ENCODE measurements around the gene IL1A.

Gene IL1A

GRCh38 chr2:112825706-112826105, 41.4 kb upstream of the IL1A start:
- H3K9me3 ChIP-seq (ENCODE audit: insufficient read depth, low read length) = no peaks in the 10 kb centered on the region; the same call in 1 of the 2 replicates
- H3K27me3 ChIP-seq (ENCODE audit: insufficient read depth, insufficient read length) = no peaks in the 10 kb centered on the region
- H3K9ac ChIP-seq (ENCODE audit: insufficient read length, low read depth) = no peak overlapping the region
- no peak overlapping the region for H3K4me3 ChIP-seq (ENCODE audit: insufficient read length, low read depth)
- no peaks in the 10 kb centered on the region for H3K4me1 ChIP-seq (ENCODE audit: insufficient read depth, insufficient read length)
- no peak for DNase-seq (ENCODE audit: low read depth, low spot score)
- no peak for TF ChIP-seq SUZ12 (IDR thresholded peaks at IDR 0.05; ENCODE audit: extremely low read depth, insufficient read depth, insufficient read length)
- no peak for TF ChIP-seq ZNF274 (IDR thresholded peaks at IDR 0.05; ENCODE audit: low read depth, low read length)
- TF ChIP-seq YY1 (IDR thresholded peaks at IDR 0.05; ENCODE audit: insufficient read depth, insufficient read length) = no peak
- H3K36me3 ChIP-seq (ENCODE audit: insufficient read depth, insufficient read length, low read length) = no peaks in the 10 kb centered on the region

DNA sequence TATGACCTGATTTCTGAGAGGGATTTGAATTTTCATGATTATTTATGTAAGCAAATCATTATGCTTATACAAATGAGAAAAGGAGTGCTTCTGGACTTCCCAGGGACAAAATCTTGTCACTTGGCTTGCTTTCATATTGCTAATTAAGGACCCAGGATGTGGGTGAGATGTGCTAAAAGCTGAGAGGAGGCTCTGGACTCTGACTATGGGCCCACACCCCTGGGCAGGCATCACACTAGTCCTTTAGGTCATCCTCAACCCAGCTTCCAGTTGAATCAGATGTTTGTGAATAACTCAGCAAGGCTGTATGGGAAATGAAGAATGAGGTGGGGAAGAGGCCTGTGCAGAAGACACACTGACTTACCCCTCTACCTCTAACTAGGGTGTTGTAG, 40.4 kb upstream of the IL1A start:
- Histone ChIP-seq H3K4me1 (ENCODE audit: insufficient read depth, insufficient read length) (no peaks in the 10 kb centered on the region), H3K9me3 (ENCODE audit: insufficient read depth, low read length) (no peaks in the 10 kb centered on the region; the same call in 1 of the 2 replicates), H3K4me3 (ENCODE audit: insufficient read length, low read depth) (no peak overlapping the region), H3K36me3 (ENCODE audit: insufficient read depth, insufficient read length, low read length) (no peaks in the 10 kb centered on the region), H3K9ac (ENCODE audit: insufficient read length, low read depth) (no peak overlapping the region), H3K27me3 (ENCODE audit: insufficient read depth, insufficient read length) (no peaks in the 10 kb centered on the region)
- TF ChIP-seq ZNF274 (IDR thresholded peaks at IDR 0.05; ENCODE audit: low read depth, low read length) (no peak), YY1 (IDR thresholded peaks at IDR 0.05; ENCODE audit: insufficient read depth, insufficient read length) (no peak), SUZ12 (IDR thresholded peaks at IDR 0.05; ENCODE audit: extremely low read depth, insufficient read depth, insufficient read length) (no peak)
- DNase-seq (ENCODE audit: low read depth, low spot score) = no peak

DNA sequence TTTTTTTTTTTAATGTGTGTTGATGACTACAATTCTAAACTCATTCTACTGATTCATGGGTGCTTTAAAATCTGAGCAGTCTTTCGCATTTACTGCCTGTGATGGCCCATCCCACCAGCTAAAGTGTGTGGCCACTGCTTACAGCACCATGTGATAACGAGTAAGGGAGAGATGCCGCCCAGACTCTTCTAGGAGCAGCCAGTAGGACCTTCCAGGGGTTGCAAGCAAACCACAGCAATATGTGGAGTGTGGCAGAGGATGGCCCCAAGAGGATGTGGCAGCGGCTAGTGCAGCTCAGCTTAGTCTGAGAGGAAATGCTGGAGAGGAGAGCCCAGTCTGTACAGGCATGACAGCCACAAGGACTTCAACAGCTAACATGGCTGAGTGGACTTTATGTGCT, 37.4 kb upstream of the IL1A start:
- DNase-seq (ENCODE audit: low read depth, low spot score) = no peak
- Histone ChIP-seq H3K9ac (ENCODE audit: insufficient read length, low read depth) (no peak overlapping the region), H3K36me3 (ENCODE audit: insufficient read depth, insufficient read length, low read length) (no peaks in the 10 kb centered on the region), H3K4me3 (ENCODE audit: insufficient read length, low read depth) (no peak overlapping the region), H3K9me3 (ENCODE audit: insufficient read depth, low read length) (no peaks in the 10 kb centered on the region), H3K27me3 (ENCODE audit: insufficient read depth, insufficient read length) (no peaks in the 10 kb centered on the region), H3K4me1 (ENCODE audit: insufficient read depth, insufficient read length) (no peaks in the 10 kb centered on the region)
- TF ChIP-seq YY1 (IDR thresholded peaks at IDR 0.05; ENCODE audit: insufficient read depth, insufficient read length) (no peak), ZNF274 (IDR thresholded peaks at IDR 0.05; ENCODE audit: low read depth, low read length) (no peak), SUZ12 (IDR thresholded peaks at IDR 0.05; ENCODE audit: extremely low read depth, insufficient read depth, insufficient read length) (no peak)

- Histone ChIP-seq H3K9me3 (ENCODE audit: insufficient read depth, low read length) (no peaks in the 10 kb centered on the region), H3K36me3 (ENCODE audit: insufficient read depth, insufficient read length, low read length) (no peaks in the 10 kb centered on the region), H3K4me3 (ENCODE audit: insufficient read length, low read depth) (no peak overlapping the region), H3K4me1 (ENCODE audit: insufficient read depth, insufficient read length) (no peaks in the 10 kb centered on the region), H3K27me3 (ENCODE audit: insufficient read depth, insufficient read length) (no peaks in the 10 kb centered on the region), H3K9ac (ENCODE audit: insufficient read length, low read depth) (no peak overlapping the region)
- TF ChIP-seq ZNF274 (IDR thresholded peaks at IDR 0.05; ENCODE audit: low read depth, low read length) (no peak), YY1 (IDR thresholded peaks at IDR 0.05; ENCODE audit: insufficient read depth, insufficient read length) (no peak), SUZ12 (IDR thresholded peaks at IDR 0.05; ENCODE audit: extremely low read depth, insufficient read depth, insufficient read length) (no peak)
- no peak for DNase-seq (ENCODE audit: low read depth, low spot score)
These were observed 36.8 kb upstream of the IL1A start for GRCh38 chr2:112821142-112821541.

DNA sequence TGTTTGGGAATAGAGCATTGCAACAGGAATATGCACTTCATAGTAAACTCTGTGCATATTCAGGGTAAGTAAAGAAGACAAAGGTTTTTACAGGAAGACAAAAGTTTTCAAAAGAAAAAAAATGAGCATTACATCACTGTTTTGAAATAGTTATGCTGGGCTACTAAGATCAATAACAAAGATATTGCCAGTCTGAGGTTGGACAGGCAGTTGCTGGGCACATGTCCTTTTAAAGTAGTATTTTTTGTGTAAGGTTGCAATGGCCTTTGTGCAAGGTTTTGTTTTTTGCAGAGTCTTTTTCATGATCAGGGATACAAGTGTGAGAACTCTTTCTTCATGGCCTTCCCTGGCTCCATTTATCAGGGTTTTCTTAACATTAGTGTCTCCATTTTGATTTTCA, 36.0 kb upstream of the IL1A start:
- Histone ChIP-seq H3K9me3 (ENCODE audit: insufficient read depth, low read length) (no peaks in the 10 kb centered on the region), H3K4me1 (ENCODE audit: insufficient read depth, insufficient read length) (no peaks in the 10 kb centered on the region), H3K27me3 (ENCODE audit: insufficient read depth, insufficient read length) (no peaks in the 10 kb centered on the region), H3K4me3 (ENCODE audit: insufficient read length, low read depth) (no peak overlapping the region), H3K9ac (ENCODE audit: insufficient read length, low read depth) (no peak overlapping the region), H3K36me3 (ENCODE audit: insufficient read depth, insufficient read length, low read length) (no peaks in the 10 kb centered on the region)
- DNase-seq (ENCODE audit: low read depth, low spot score) = no peak
- no peak for TF ChIP-seq SUZ12 (IDR thresholded peaks at IDR 0.05; ENCODE audit: extremely low read depth, insufficient read depth, insufficient read length)
- no peak for TF ChIP-seq ZNF274 (IDR thresholded peaks at IDR 0.05; ENCODE audit: low read depth, low read length)
- no peak for TF ChIP-seq YY1 (IDR thresholded peaks at IDR 0.05; ENCODE audit: insufficient read depth, insufficient read length)

GRCh38 chr2:112819081-112819480, 34.8 kb upstream of the IL1A start:
- H3K36me3 ChIP-seq (ENCODE audit: insufficient read depth, insufficient read length, low read length) = no peaks in the 10 kb centered on the region
- H3K4me3 ChIP-seq (ENCODE audit: insufficient read length, low read depth) = no peak overlapping the region
- H3K27me3 ChIP-seq (ENCODE audit: insufficient read depth, insufficient read length) = no peaks in the 10 kb centered on the region
- DNase-seq (ENCODE audit: low read depth, low spot score) = no peak
- H3K9ac ChIP-seq (ENCODE audit: insufficient read length, low read depth) = no peak overlapping the region
- no peaks in the 10 kb centered on the region for H3K9me3 ChIP-seq (ENCODE audit: insufficient read depth, low read length)
- TF ChIP-seq SUZ12 (IDR thresholded peaks at IDR 0.05; ENCODE audit: extremely low read depth, insufficient read depth, insufficient read length) (no peak), ZNF274 (IDR thresholded peaks at IDR 0.05; ENCODE audit: low read depth, low read length) (no peak), YY1 (IDR thresholded peaks at IDR 0.05; ENCODE audit: insufficient read depth, insufficient read length) (no peak)
- no peaks in the 10 kb centered on the region for H3K4me1 ChIP-seq (ENCODE audit: insufficient read depth, insufficient read length)

- DNase-seq (ENCODE audit: low read depth, low spot score) = no peak
- H3K9ac ChIP-seq (ENCODE audit: insufficient read length, low read depth) = no peak overlapping the region
- H3K9me3 ChIP-seq (ENCODE audit: insufficient read depth, low read length) = no peaks in the 10 kb centered on the region
- no peak overlapping the region for H3K4me3 ChIP-seq (ENCODE audit: insufficient read length, low read depth)
- H3K4me1 ChIP-seq (ENCODE audit: insufficient read depth, insufficient read length) = peaks cover 4% of the 10 kb centered on the region
- H3K27me3 ChIP-seq (ENCODE audit: insufficient read depth, insufficient read length) = no peaks in the 10 kb centered on the region
- H3K36me3 ChIP-seq (ENCODE audit: insufficient read depth, insufficient read length, low read length) = no peaks in the 10 kb centered on the region
- TF ChIP-seq SUZ12 (IDR thresholded peaks at IDR 0.05; ENCODE audit: extremely low read depth, insufficient read depth, insufficient read length) (no peak), ZNF274 (IDR thresholded peaks at IDR 0.05; ENCODE audit: low read depth, low read length) (no peak), YY1 (IDR thresholded peaks at IDR 0.05; ENCODE audit: insufficient read depth, insufficient read length) (no peak)
These were observed 34.0 kb upstream of the IL1A start for GRCh38 chr2:112818094-112818902.
